HL-60/S4 treated with retinoic acid at 250 ng/mL for 4 days and 3 days (cell line): Measurements from ENCODE around the gene SIK3.

Source experiments
- in situ Hi-C: fragments of 300-500 bp; cut with MboI; formaldehyde crosslinking; loops from 2 replicates; pipeline ENCODE4 v1.7.0; 2022; ENCODE audit warnings: low sequenced_read_pairs

The SIK3 gene

GRCh38 chr11:117112497-117112896 lies 14.3 kb upstream of the SIK3 start:
- in situ Hi-C loops: loop anchor here (25.0 kb wide), 1 partner anchor 325 kb away; the partner anchor contains the start of genes APOA5 and ZPR1

DNA sequence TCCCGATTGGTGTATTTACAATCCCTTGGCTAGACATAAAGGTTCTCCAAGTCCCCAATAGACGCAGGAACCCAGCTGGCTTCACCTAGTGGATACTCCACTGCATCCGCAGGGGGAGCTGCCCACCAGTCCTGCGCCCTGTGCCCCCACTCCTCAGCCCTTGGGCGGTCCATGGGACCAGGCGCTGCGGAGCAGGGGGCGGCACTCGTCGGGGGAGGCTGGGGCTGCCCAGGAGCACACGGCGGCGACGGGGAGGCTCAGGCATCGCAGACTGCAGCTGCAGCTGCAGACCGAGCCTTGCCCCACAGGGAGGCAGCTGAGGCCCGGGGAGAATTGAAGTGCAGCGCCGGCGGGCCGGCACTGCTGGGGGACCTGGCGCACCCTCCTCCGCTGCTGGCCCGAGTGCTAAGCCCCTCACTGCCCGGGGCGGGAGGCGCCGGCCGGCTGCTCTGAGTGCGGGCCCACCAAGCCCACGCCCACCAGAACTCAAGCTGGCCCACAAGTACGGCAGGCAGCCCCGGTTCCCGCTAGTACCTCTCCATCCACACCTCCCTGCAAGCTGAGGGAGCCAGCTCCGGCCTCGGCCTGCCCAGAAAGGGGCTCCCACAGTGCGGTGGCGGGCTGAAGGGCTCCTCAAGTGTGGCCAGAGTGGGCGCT lies 12.2 kb upstream of the SIK3 start:
- in situ Hi-C loops: loop anchor here (25.0 kb wide), 1 partner anchor 323 kb away; the partner anchor contains the start of genes APOA5 and ZPR1

GRCh38 chr11:117107701-117108590 lies 9.7 kb upstream of the SIK3 start:
- in situ Hi-C loops: loop anchor here (10.0 to 25.0 kb wide), 2 partner anchors 233 to 321 kb away; partner anchors contain the start of genes APOA5 and ZPR1

GRCh38 chr11:117100556-117100955 lies 2.3 kb upstream of the SIK3 start:
- in situ Hi-C loops: loop anchor here (10.0 to 25.0 kb wide), 2 partner anchors 226 to 313 kb away; partner anchors contain the start of genes APOA5 and ZPR1

GRCh38 chr11:117099696-117100095 lies 1.5 kb upstream of the SIK3 start:
- in situ Hi-C loops: loop anchor here (10.0 to 25.0 kb wide), 2 partner anchors 225 to 312 kb away; partner anchors contain the start of genes APOA5 and ZPR1

- in situ Hi-C loops: no loop called here
Observed at GRCh38 chr11:117097389-117098268, 599 bp downstream of the SIK3 start.

- in situ Hi-C loops: no loop called here
Observed at GRCh38 chr11:117097014-117097388, 1.2 kb downstream of the SIK3 start.

- in situ Hi-C loops: no loop called here
Observed at GRCh38 chr11:117096201-117096991, 1.8 kb downstream of the SIK3 start.

- in situ Hi-C loops: no loop called here
Observed at GRCh38 chr11:117095284-117096161, 2.7 kb downstream of the SIK3 start.

DNA sequence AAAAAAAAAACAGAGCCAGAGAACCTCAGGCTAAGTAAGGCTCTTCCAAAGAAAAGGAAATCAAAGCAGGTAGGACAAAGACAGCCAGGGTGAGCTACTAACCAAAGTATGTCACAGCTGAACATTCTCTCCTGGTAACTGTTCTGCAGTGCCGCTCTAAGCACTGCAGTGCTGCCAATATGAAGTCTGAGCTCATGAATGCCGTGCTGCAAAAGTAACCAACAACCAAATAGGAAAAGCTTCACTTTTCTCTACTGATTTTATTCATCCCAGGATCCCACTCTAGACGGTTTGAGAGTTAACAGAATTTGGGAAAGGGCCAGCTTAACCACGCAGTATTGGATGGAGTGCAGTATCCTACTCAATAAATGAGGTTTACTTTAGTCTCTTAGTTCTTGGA lies 3.5 kb downstream of the SIK3 start:
- in situ Hi-C loops: no loop called here

- in situ Hi-C loops: no loop called here
Observed at GRCh38 chr11:117092951-117093590, 5.2 kb downstream of the SIK3 start.

DNA sequence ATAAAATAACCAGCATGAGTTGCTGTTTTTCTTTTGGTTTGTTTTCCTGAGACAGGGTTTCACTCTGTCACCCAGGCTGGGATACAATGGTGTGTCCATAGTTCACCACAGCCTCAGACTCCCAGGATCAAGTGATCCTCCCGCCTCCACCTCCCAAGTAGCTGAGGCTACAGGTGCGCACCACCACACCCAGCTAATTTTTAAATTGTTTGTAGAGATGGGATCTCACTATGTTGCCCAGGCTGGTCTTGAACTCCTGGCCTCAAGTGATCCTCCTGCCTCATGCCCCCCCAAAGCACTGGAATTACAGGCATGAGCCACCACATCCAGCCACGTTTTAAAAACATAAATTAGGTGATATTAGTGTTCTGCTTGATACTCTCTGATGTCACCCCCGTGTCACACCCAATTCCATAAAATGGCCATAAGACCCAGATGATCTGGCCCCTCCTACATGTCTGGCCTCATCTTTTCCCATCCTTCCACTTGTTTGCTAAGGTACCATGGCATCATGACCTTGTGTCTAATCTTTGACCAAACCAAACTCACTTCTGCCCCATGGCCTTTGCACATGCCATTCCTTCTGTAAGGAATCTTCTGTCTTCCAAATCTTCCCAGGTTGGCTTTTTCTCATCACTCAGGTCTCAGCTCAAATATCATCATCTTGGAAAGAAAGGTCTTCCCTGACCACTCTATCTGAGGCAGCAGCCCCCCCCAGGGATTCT lies 6.3 kb downstream of the SIK3 start:
- in situ Hi-C loops: no loop called here

- in situ Hi-C loops: no loop called here
Observed at GRCh38 chr11:117090111-117090706, 8.0 kb downstream of the SIK3 start.

GRCh38 chr11:117089685-117090084 lies 8.5 kb downstream of the SIK3 start:
- in situ Hi-C loops: no loop called here

DNA sequence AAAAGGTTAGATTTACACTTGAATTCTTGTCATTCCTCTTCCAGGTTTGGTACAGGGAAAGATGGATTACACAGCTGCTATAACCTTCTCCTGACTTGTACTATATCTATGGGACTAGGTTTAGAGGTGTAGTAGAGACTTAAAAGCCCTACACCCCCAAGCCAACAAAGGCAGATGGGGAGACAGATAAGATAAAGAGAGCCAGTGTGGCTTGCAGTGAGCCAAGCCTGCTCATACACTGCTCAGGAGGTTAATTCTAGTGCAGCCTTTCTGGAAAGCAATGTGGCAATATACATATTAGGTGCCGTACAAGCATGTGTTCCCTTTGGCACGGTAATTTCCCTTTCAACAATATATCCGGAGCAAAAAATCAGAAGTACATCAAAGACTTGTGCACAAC lies 10.8 kb downstream of the SIK3 start:
- in situ Hi-C loops: no loop called here

GRCh38 chr11:117084992-117085391 lies 13.2 kb downstream of the SIK3 start:
- in situ Hi-C loops: no loop called here
